PFSK-1 (cell line): ENCODE data around the gene FLCN.

Experiments used
- FOXP2 ChIP-seq: optimal IDR thresholded peaks from 2 replicates; pipeline ENCODE3; 2011; ENCODE audit warnings: borderline replicate concordance, control low read depth, inconsistent platforms; ENCODE audit not compliant: insufficient read depth; ENCODE audit errors: extremely low read length, extremely low read depth
- POLR2AphosphoS5 ChIP-seq: IDR thresholded peaks from 2 replicates; pipeline ENCODE4 v1.6.1; 2012; ENCODE audit warnings: low read depth, mild to moderate bottlenecking, control low read depth, low read length, moderate library complexity
- SIN3A ChIP-seq: IDR thresholded peaks from 2 replicates; pipeline ENCODE4 v1.6.1; 2012; ENCODE audit warnings: mild to moderate bottlenecking, low read length, moderate library complexity, borderline replicate concordance; ENCODE audit not compliant: insufficient read depth
- TAF1 ChIP-seq: IDR thresholded peaks from 2 replicates; pipeline ENCODE4 v1.6.1; 2012; ENCODE audit warnings: low read length, control low read depth, borderline replicate concordance; ENCODE audit not compliant: insufficient read depth
- TF ChIP-seq, protein P1 (sequence below), 2 experiments: IDR thresholded peaks; 2 replicates each; pipeline versions ENCODE4 v1.6.1 to v1.8.0; 2011 to 2012; ENCODE audit warnings: low read depth in 2 of 2, low read length in 2 of 2, control low read depth in 1 of 2, inconsistent platforms in 1 of 2, mild to moderate bottlenecking in 1 of 2, moderate library complexity in 1 of 2; ENCODE audit not compliant: insufficient read depth in 1 of 2

FLCN gene

DNA sequence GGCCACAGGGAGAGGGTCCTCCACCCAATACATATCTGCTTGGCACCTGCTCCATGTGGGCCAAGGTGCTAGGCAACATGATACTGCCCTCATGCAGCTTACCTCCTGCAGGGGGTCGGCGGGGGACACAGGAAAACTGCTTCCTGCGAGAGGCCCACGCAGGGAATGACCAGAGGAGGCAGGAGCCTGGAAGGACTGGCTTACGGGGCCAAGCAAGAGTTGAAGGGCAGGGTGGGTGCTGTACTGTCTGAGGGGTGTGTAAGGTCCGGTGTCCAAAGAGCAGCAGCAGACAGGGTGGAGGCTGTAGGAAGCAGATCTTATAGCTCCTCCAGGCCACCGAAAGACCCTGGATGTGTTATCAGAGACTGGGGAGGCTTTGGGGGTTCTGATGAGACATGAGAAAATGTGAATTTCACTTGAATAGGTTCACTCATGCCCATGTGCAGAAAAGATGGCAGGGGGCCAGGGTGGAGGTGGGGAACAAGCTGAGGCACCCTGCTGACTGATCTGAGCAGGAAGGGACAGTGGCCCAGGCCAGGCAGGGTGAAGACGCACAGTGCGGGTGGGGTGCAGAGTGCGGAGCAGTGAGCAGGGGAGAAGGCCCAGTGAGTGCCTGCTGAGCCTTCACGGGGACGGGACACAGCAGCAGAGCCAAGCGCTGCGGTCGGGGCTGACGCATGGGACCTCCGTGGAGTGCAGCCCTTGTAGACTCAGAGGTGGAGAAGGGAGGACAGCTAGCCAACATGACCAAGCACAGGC, 8.3 kb downstream of the FLCN start:
- no peak for TF ChIP-seq POLR2AphosphoS5
- no peak for TF ChIP-seq TAF1
- no peak for TF ChIP-seq FOXP2
- TF ChIP-seq, protein P1, sequence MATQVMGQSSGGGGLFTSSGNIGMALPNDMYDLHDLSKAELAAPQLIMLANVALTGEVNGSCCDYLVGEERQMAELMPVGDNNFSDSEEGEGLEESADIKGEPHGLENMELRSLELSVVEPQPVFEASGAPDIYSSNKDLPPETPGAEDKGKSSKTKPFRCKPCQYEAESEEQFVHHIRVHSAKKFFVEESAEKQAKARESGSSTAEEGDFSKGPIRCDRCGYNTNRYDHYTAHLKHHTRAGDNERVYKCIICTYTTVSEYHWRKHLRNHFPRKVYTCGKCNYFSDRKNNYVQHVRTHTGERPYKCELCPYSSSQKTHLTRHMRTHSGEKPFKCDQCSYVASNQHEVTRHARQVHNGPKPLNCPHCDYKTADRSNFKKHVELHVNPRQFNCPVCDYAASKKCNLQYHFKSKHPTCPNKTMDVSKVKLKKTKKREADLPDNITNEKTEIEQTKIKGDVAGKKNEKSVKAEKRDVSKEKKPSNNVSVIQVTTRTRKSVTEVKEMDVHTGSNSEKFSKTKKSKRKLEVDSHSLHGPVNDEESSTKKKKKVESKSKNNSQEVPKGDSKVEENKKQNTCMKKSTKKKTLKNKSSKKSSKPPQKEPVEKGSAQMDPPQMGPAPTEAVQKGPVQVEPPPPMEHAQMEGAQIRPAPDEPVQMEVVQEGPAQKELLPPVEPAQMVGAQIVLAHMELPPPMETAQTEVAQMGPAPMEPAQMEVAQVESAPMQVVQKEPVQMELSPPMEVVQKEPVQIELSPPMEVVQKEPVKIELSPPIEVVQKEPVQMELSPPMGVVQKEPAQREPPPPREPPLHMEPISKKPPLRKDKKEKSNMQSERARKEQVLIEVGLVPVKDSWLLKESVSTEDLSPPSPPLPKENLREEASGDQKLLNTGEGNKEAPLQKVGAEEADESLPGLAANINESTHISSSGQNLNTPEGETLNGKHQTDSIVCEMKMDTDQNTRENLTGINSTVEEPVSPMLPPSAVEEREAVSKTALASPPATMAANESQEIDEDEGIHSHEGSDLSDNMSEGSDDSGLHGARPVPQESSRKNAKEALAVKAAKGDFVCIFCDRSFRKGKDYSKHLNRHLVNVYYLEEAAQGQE (IDR thresholded peaks at IDR 0.05; ENCODE audit: insufficient read depth in 1 of 2, low read depth in 2 of 2, low read length in 2 of 2) = no peak
- no peak for TF ChIP-seq SIN3A

DNA sequence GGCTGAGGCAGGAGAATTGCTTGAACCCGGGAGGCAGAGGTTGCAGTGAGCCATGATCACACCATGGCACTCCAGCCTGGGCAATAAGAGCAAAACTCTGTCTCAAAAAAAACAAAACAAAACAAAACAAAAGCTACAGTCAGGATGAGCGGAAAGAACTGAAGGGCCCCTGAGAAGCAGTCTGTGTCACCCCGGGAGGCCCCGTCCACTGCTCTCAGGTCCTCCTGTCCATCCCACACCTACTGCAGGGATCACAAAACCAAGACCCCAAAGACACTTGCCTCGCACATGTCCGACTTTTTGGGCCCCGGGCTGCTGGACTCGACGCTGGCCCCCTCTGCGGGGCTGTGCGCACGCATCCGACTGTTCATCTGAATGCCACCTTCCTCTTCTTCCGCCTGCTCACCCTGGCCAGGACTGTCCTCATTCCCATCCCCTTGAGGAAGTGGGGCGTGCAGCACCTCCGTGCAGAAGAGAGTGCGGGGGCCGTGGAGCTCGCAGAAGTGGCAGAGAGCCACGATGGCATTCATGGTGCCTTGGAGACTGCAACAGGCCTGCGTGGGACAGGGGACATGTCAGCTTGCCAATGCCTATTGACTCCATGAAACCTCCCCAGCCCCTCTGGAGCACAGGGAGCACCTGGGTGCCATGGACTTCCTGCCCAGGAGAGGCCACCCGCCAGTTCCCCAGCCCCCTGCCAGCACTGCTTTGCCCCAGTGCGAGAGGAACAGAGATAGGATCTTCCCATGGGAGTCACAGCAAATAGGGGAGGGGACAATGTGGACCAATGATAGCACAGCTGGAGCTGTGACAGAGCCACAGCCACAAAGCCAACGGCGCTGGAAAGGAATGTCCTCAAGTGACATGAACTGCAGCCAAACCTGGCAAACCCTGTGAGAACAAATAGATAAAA, 9.1 kb downstream of the FLCN start:
- no peak for TF ChIP-seq POLR2AphosphoS5
- no peak for TF ChIP-seq TAF1
- TF ChIP-seq, protein P1 (IDR thresholded peaks at IDR 0.05; ENCODE audit: insufficient read depth in 1 of 2, low read depth in 2 of 2, low read length in 2 of 2) = no peak
- no peak for TF ChIP-seq SIN3A
- TF ChIP-seq FOXP2 = no peak

GRCh38 chr17:17226451-17227265, 10.3 kb downstream of the FLCN start:
- TF ChIP-seq, protein P1 (IDR thresholded peaks at IDR 0.05; ENCODE audit: insufficient read depth in 1 of 2, low read depth in 2 of 2, low read length in 2 of 2) = no peak
- TF ChIP-seq POLR2AphosphoS5 (no peak), FOXP2 (no peak), TAF1 (no peak), SIN3A (no peak)

DNA sequence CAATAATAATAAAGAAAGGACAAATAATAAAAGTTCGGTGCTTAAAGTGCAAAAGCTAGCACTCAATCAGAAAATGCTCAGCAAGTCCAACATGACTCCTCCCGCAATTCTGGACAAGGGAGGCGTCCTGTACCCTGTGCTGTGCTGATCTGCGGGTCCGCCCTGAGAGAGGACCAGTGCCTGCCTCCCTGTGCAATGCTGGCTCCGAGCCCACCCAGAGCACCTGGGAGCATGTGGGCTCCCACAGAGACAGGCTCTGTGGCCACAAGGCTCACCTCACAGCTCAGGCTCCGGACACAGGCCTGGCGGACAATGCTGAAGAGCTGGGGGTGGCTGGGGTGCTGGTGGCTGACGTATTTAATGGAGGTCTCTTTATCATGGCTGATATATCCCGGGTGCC, 11.1 kb downstream of the FLCN start:
- TF ChIP-seq, protein P1 (IDR thresholded peaks at IDR 0.05; ENCODE audit: insufficient read depth in 1 of 2, low read depth in 2 of 2, low read length in 2 of 2) = no peak
- TF ChIP-seq POLR2AphosphoS5 (no peak), SIN3A (no peak)
